ENCODE measurements around the gene BTBD18.

The BTBD18 gene

GRCh38 chr11:57751676-57752253, at the start of gene BTBD18:
TSS of gene BTBD18 (minus strand) at chr11:57751819. CDS start at chr11:57751188, 631 bp downstream.
- DNase-seq: no peak

GRCh38 chr11:57801183-57801485, 49.5 kb upstream of the BTBD18 start:
- no peak for DNase-seq

DNA sequence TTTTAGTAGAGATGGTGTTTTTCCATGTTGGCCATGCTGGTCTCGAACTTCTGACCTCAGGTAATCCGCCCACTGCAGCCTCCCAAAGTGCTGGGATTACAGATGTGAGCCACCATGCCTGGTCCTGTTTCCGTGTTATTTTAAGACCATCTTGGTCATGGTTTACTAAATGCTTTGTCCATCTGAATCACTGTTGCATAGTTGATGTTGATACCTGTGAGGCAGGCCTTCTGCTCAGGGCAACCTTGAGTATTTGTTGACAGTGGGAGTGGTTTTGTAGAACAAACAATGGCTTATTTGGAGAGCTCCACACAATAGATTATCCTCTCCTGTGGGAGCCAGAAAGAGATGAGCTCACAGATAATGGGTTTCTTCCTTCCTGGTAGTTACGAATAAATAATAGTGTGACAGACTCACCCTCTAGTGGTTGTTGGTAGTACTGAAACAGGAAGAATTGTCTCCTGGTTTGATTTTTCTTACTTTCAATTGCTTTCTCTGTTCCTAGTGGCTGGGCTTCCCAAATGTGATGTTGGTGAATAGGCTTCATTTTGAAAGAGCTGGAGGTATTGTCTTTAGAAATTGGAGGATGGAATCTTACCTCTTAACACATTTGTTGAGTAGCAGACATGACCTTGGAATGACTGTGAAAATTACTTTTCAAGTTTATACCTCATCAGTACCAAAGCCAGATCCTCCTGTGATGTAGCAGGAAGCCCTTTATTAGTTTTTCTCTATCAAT, 49.0 kb upstream of the BTBD18 start:
- DNase-seq: peak; percentile 4

DNA sequence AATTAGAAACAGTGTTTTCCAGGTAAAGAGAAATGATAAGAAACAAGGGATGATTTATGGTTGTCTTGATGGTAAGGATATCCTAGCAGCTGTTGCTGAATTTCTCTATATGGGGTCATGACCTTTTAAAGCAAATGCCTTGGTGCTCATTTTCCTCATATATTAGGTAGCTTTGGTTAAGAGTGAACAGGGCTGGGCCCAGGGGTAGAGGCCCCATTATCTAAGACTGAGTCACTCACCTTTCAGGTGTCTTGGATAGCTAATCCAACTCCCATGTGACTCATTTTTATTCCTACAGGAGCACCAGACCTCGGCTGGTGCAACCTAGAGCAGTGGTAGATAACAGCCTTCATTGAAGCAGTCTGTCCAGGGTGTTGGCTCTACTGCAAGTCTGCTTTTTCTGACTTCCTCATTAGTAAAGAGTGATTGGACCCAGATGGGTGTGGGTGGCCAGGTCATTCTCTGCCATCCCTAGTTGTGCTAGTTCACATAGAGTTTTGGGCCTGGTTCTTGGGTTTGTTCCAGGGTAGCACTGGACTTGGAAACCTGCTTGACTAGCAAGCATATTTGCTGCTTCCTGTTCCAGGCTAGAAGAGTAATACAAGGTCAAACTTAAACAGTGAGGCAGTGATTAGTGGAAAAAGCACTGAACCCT, 47.4 kb upstream of the BTBD18 start:
- DNase-seq: no peak

GRCh38 chr11:57793351-57794115, 41.9 kb upstream of the BTBD18 start:
- no peak for DNase-seq

DNA sequence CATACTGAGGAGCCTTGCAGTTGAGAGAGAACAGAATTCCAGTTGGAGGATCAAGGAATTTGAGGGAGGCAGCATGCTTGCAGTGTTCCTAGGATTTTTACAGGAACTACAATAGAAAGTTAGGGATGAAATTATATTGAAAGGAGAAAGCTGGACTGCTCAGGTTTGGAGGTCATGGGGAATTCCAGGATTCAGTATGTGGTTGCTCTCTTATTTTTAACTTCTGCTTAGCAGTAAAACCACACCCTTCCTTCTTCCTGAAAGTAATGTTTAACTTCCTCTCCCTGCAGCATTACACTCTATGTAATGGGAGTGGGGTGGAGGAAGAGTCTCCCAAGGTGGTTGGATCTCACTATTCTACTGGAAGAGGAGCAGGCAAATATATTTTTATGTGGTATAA, 41.3 kb upstream of the BTBD18 start:
- DNase-seq: no peak

- peak; percentile 82 for DNase-seq
Measured at GRCh38 chr11:57792060-57792541, 40.5 kb upstream of the BTBD18 start.

DNA sequence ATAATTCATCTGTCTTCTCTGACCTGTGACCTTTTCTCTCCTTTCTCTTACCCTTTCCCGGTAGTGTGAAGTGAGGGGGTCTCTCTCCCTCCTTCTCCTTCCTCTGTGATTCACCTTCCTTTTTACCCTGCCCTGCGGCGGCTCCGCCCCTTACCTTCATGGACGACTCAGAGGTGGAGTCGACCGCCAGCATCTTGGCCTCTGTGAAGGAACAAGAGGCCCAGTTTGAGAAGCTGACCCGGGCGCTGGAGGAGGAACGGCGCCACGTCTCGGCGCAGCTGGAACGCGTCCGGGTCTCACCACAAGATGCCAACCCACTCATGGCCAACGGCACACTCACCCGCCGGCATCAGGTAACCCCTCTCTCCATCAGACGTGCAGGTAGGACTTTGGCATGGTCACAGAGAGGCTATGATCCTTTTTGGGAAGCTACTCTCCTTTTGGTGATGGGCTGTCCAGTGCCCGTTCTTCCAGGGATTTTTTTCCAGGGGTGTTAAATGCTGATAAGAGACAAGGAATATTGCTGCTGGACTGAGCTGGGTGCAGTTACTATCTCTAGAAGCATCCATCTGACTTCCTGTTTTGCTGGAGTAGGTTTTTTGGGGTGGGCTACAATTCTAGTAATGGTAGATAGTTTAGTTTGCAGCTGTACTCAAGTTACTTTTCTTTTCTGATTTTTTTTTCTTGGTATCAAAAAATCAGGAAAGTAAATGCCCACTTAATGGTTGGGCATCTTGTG, 39.9 kb upstream of the BTBD18 start:
- no peak for DNase-seq

GRCh38 chr11:57788703-57789088, 37.1 kb upstream of the BTBD18 start:
- DNase-seq: no peak

GRCh38 chr11:57787920-57788702, 36.5 kb upstream of the BTBD18 start:
- DNase-seq: no peak

- no peak for DNase-seq
Measured at GRCh38 chr11:57787006-57787604, 35.5 kb upstream of the BTBD18 start.

DNA sequence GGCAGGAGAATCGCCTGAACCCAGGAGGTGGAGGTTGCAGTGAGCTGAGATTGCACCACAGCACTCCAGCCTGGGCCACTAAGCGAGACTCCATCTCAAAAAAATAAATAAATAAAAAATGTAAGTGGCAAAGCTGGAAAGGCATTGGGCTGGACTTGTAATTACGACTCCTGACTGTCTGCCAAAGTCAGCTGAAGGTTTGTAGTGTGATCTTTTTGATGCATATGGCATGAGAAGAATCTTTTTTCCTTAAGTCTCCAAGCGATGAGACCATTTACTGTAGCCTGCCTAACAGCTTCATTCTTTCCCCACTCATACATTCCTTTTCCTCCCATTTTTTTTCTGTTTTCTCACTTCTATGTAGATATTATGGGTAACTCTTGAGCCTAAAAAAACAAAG, 34.8 kb upstream of the BTBD18 start:
- no peak for DNase-seq

GRCh38 chr11:57785072-57785471, 33.5 kb upstream of the BTBD18 start:
- no peak for DNase-seq

GRCh38 chr11:57781529-57781943, 29.9 kb upstream of the BTBD18 start:
- DNase-seq: no peak

DNA sequence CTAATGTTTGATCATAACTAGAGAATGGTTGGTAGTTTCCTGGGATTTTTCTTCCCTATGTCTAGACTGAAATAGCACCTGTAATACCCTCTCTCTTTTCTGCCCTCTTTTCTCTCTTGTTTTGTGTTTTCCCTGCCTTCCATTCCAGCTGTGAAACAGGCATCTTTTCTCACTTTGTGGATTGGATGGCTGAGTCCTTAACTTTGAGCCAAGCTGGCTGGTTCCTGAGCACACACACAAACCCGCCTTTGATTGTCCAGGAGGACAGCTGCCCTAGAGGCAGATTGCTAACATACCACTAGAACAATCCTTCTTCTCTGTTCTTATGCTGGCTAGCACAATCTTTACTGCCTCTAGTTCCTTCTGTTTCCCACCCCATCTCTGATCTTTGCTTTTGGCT, 27.7 kb upstream of the BTBD18 start:
- no peak for DNase-seq

DNA sequence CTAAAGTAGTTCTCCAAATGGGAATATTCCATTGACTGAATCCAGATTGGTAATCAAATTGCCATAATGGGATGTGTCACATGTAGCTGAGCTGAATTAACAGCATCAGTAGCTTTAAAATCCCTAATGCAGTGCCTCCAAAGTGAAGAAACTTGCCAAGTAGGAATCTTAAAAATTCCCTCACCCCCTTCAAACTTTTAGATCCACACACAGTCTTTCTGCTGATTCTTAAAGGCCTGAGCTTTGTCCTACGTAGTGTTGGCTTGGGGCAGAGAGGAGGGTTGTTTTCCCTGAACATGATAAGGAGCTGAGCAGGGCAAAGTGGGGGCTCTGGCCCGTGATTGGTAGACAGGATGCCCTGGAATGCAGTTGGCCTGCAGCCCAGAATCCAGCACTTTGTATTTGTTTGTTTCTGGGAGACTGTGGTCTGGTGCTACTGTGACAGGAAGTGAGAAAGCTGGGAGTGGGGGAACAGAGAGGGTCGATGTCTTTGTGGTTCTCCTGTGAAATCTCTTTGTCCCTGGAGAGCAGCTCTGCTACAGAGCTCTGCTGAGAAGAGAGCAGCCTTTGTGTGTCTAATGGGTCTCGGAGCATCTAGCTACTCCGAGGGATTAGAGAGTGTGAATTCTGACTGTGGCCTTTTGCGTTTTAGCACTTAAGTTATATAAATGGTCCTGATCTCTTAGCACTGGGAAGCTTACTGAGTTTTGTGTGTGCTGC, 26.9 kb upstream of the BTBD18 start:
- DNase-seq: no peak

- DNase-seq: no peak
Measured at GRCh38 chr11:57777969-57778317, 26.3 kb upstream of the BTBD18 start.

DNA sequence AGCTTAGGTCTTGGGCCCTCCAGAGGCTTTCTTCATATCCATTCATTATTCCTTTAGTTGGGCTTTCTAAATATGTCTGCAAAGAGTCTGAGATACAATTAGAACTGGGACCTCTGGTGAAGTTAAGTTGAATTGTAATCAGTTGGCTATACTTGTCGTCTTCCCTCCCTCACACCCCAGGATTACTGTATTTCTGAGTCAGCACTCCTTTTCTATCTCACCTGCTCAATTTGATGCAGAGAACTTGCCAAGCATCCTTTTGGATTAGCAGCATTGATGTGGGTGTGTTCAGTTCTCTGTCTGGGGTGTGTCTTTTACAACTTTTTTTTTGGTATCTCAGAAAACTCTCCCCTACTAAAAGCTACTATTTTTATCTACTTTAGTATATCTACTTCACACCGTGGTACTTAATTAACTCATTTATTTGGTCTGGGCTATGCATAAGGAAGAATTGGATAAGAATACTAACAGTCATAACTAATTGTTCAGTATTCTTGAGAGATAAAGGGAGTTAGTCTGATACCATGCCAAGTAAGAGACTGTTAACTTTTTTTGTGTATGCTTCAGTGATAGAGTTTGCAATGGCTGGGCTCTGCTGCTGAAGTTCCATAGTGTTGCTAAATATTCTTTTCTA, 25.1 kb upstream of the BTBD18 start:
- no peak for DNase-seq

DNA sequence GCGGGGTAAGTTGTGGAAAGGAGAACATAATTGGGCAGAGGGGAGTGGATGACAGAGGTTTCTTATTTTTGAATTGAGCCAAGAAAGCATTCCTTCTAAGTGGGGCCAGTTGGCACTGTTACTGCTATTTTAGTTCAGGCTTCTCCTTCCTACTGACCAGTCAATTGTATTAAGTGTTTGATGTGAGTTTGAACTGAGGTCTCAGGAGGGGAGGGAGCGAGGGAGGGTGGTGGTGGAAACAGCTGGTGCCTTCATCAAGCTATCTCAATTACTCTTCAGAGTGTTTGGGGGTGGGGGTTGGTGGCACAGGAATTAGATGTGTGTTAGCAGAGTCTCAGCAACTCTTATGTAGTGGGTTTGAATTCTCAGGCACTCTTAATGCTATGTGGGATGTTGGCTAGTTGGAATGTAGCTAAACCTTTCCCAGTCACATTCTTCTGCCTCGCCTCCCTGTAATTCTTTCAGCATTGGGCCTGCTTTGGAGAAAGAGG, 24.5 kb upstream of the BTBD18 start:
- DNase-seq: no peak

DNA sequence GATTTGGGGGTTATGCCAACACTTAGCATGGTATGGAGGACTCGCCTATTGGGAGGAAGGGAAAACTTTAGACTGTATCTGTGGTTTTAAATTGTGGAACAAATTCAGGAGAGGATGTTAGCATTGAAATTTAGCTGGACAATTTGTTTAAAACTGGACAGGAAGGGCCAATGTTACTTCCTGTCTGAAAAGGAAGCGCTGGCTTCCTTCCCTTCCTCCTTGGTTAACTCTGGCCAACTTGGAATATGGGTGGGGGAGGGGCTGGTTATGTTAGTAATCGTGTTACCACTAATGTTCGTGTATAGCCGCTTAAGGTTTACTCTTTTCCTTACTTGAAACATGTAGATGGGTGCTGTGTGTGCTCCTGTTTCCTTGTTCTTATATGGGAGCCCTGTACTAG, 23.9 kb upstream of the BTBD18 start:
- DNase-seq: no peak

Data from activated gamma-delta T cell treated with Interleukin-2 at 50 U/mL for 16 hours (primary cell).